H9 (cell line): Measurements from ENCODE around the gene TUBA4A. TPM values are rescaled to one million over a fixed set of nuclear protein-coding genes. Genes with fewer than 3 reads are reported as not detected.

ENCODE experiments used
- DNase-seq: peaks from one replicate; pipeline ENCODE4 v3.0.0-alpha.2; 2017
- H2AFZ ChIP-seq: one replicate; pipeline ENCODE4 v1.6.1; 2013; ENCODE audit warnings: mild to moderate bottlenecking, low read length, control low read depth, moderate library complexity
- H2AK5ac ChIP-seq: 2 replicates; pipeline ENCODE4 v1.6.1; 2013; ENCODE audit warnings: low read length, control low read depth, mixed read lengths; ENCODE audit not compliant: insufficient read length
- H2BK120ac ChIP-seq: one replicate; pipeline ENCODE4 v1.6.1; 2013; ENCODE audit warnings: low read depth, mild to moderate bottlenecking, low read length, control low read depth, inconsistent platforms; ENCODE audit not compliant: poor library complexity, severe bottlenecking
- H2BK12ac ChIP-seq: 2 replicates; pipeline ENCODE4 v1.6.1; 2013; ENCODE audit warnings: low read length, control low read depth, mixed read lengths, low read depth; ENCODE audit not compliant: insufficient read length
- H2BK15ac ChIP-seq: 2 replicates; pipeline ENCODE4 v1.6.1; 2013; ENCODE audit warnings: low read depth, low read length, control low read depth
- H2BK20ac ChIP-seq: one replicate; pipeline ENCODE4 v1.6.1; 2013; ENCODE audit warnings: low read depth, mild to moderate bottlenecking, low read length, control low read depth, inconsistent platforms; ENCODE audit not compliant: poor library complexity, severe bottlenecking
- H2BK5ac ChIP-seq: 2 replicates; pipeline ENCODE4 v1.6.1; 2013; ENCODE audit warnings: low read length, control low read depth, mixed read lengths; ENCODE audit not compliant: insufficient read length
- H3K14ac ChIP-seq: 2 replicates; pipeline ENCODE4 v1.6.1; 2013; ENCODE audit warnings: low read length, control low read depth; ENCODE audit not compliant: insufficient read depth
- H3K18ac ChIP-seq: 2 replicates; pipeline ENCODE4 v1.6.1; 2013; ENCODE audit warnings: low read depth, mild to moderate bottlenecking, mixed read lengths, low read length, control low read depth; ENCODE audit not compliant: insufficient read length
- H3K23ac ChIP-seq: 2 replicates; pipeline ENCODE4 v1.6.1; 2013; ENCODE audit warnings: low read length, control low read depth, mixed read lengths, low read depth; ENCODE audit not compliant: insufficient read length
- H3K23me2 ChIP-seq: 2 replicates; pipeline ENCODE4 v1.6.1; 2013; ENCODE audit warnings: low read depth, mild to moderate bottlenecking, mixed read lengths, low read length, control low read depth; ENCODE audit not compliant: insufficient read length, poor library complexity, severe bottlenecking
- H3K27ac ChIP-seq: 2 replicates; pipeline ENCODE4 v1.5.1; 2013; ENCODE audit warnings: low read length, control low read depth, mixed read lengths, low read depth; ENCODE audit not compliant: insufficient read length
- H3K27me3 ChIP-seq: 2 replicates; pipeline ENCODE4 v1.6.1; 2013; ENCODE audit warnings: low read length, control low read depth, inconsistent platforms; ENCODE audit not compliant: insufficient read depth
- H3K4ac ChIP-seq: 2 replicates; pipeline ENCODE4 v1.6.1; 2013; ENCODE audit warnings: low read depth, mild to moderate bottlenecking, control low read depth, inconsistent platforms, low read length, moderate library complexity
- H3K4me1 ChIP-seq: 2 replicates; pipeline ENCODE4 v1.6.1; 2013; ENCODE audit warnings: low read length, control low read depth, inconsistent platforms; ENCODE audit not compliant: insufficient read depth
- H3K4me2 ChIP-seq: 2 replicates; pipeline ENCODE4 v1.6.1; 2013; ENCODE audit warnings: low read length, control low read depth, mixed read lengths; ENCODE audit not compliant: insufficient read length, insufficient read depth
- H3K56ac ChIP-seq: 2 replicates; pipeline ENCODE4 v1.6.1; 2013; ENCODE audit warnings: low read depth, mild to moderate bottlenecking, mixed read lengths, low read length, control low read depth; ENCODE audit not compliant: insufficient read length
- H3K79me1 ChIP-seq: 2 replicates; pipeline ENCODE4 v1.6.1; 2013; ENCODE audit warnings: low read depth, mild to moderate bottlenecking, moderate library complexity, low read length, control low read depth, inconsistent platforms; ENCODE audit not compliant: insufficient read depth, poor library complexity, severe bottlenecking
- H3K79me2 ChIP-seq: 2 replicates; pipeline ENCODE4 v1.6.1; 2013; ENCODE audit warnings: low read length, control low read depth, inconsistent platforms; ENCODE audit not compliant: insufficient read depth
- H3K9ac ChIP-seq: 2 replicates; pipeline ENCODE4 v1.6.1; 2013; ENCODE audit warnings: low read length, control low read depth, mixed read lengths; ENCODE audit not compliant: insufficient read length; ENCODE audit errors: extremely low read depth
- H3K9me3 ChIP-seq: one replicate; pipeline ENCODE4 v1.6.1; 2013; ENCODE audit warnings: low read depth, low read length, inconsistent platforms; ENCODE audit not compliant: control insufficient read depth
- H3T11ph ChIP-seq: one replicate; pipeline ENCODE4 v1.6.1; 2013; ENCODE audit warnings: mild to moderate bottlenecking, low read length, control low read depth, inconsistent platforms
- H4K20me1 ChIP-seq: one replicate; pipeline ENCODE4 v1.6.1; 2013; ENCODE audit not compliant: control insufficient read depth, insufficient read length, insufficient read depth
- H4K5ac ChIP-seq: 2 replicates; pipeline ENCODE4 v1.6.1; 2013; ENCODE audit warnings: low read depth, mild to moderate bottlenecking, mixed read lengths, low read length, control low read depth; ENCODE audit not compliant: insufficient read length
- H4K8ac ChIP-seq: replicated peaks from 2 replicates; pipeline ENCODE4 v1.6.1; 2013; ENCODE audit warnings: low read length, control low read depth, mixed read lengths, low read depth; ENCODE audit not compliant: insufficient read length
- H4K91ac ChIP-seq: 2 replicates; pipeline ENCODE4 v1.6.1; 2013; ENCODE audit warnings: low read depth, mild to moderate bottlenecking, moderate library complexity, mixed read lengths, low read length, control low read depth; ENCODE audit not compliant: insufficient read length
- H3K27ac Mint-ChIP-seq, 3 experiments: 2 replicates in 2 of 3; 3 replicates in 1 of 3; pipeline ENCODE4 v1.8.0; 2020 to 2021; ENCODE audit warnings: mixed read lengths in 3 of 3, mild to moderate bottlenecking in 1 of 3, moderate library complexity in 1 of 3
- H3K27me3 Mint-ChIP-seq: 2 replicates; pipeline ENCODE4 v1.8.0; 2021; ENCODE audit warnings: low read depth, mild to moderate bottlenecking, moderate library complexity, mixed read lengths
- H3K36me3 Mint-ChIP-seq, 3 experiments: 2 replicates in 2 of 3; 3 replicates in 1 of 3; pipeline ENCODE4 v1.8.0; 2020 to 2021; ENCODE audit warnings: low read depth in 3 of 3, mixed read lengths in 3 of 3; ENCODE audit not compliant: insufficient read depth in 1 of 3
- H3K4me1 Mint-ChIP-seq, 2 experiments: 2 replicates each; pipeline ENCODE4 v1.8.0; 2020; ENCODE audit warnings: mixed read lengths in 2 of 2
- H3K4me3 Mint-ChIP-seq, 2 experiments: 2 replicates in 1 of 2; 3 replicates in 1 of 2; pipeline ENCODE4 v1.8.0; 2020 to 2021; ENCODE audit warnings: mild to moderate bottlenecking in 2 of 2, mixed read lengths in 2 of 2, moderate library complexity in 1 of 2
- H3K9me3 Mint-ChIP-seq, 2 experiments: 2 replicates in 1 of 2; 3 replicates in 1 of 2; pipeline ENCODE4 v1.8.0; 2020; ENCODE audit warnings: mild to moderate bottlenecking in 2 of 2, mixed read lengths in 2 of 2, moderate library complexity in 1 of 2
- CTCF ChIP-seq: fragments of 200-600 bp; sonication (generic); conservative IDR thresholded peaks from 3 replicates; pipeline ENCODE4 v1.8.0; 2021; ENCODE audit warnings: antibody characterized with exemption, mild to moderate bottlenecking
- WGBS: extraction: QIAGEN DNeasy Blood & Tissue Kit; methylation state at CpG from one replicate; pipeline ENCODE4 v1.1.7; 2013; ENCODE audit warnings: missing lambda C conversion rate, low lambda C conversion rate, mixed read lengths; ENCODE audit not compliant: insufficient read length; ENCODE audit errors: extremely low coverage; 5-methylcytosine and 5-hydroxymethylcytosine counted together
- long read RNA-seq: library from polyadenylated mRNA; unstranded; transcript quantifications from one replicate; pipeline ENCODE4 v2.0.0, GENCODE V29; 2020
- total RNA-seq: library from RNA; stranded (reverse); gene quantifications from 2 replicates; pipeline ENCODE4 v1.2.1, GENCODE V29; 2021

Gene TUBA4A
- total RNA-seq, result 25.5 and 27.2 TPM in 2 replicates
- long read RNA-seq, transcript TUBA4A-201 (4 exons, 2,162 nt), result major isoform, 137 of 178 reads
- long read RNA-seq, transcript TUBA4A-206 (4 exons, 648 nt), result minor isoform, 10 of 178 reads
- long read RNA-seq, transcript TUBA4A-210 (3 exons, 790 nt), result minor isoform, 5 of 178 reads
- long read RNA-seq, transcript TUBA4A-207 (4 exons, 673 nt), result minor isoform, 6 of 178 reads
- long read RNA-seq, partial matches to known transcripts, result 8 of 178 reads
- long read RNA-seq, other reads (novel, unspliced or antisense), result 10 of 178 reads

DNA sequence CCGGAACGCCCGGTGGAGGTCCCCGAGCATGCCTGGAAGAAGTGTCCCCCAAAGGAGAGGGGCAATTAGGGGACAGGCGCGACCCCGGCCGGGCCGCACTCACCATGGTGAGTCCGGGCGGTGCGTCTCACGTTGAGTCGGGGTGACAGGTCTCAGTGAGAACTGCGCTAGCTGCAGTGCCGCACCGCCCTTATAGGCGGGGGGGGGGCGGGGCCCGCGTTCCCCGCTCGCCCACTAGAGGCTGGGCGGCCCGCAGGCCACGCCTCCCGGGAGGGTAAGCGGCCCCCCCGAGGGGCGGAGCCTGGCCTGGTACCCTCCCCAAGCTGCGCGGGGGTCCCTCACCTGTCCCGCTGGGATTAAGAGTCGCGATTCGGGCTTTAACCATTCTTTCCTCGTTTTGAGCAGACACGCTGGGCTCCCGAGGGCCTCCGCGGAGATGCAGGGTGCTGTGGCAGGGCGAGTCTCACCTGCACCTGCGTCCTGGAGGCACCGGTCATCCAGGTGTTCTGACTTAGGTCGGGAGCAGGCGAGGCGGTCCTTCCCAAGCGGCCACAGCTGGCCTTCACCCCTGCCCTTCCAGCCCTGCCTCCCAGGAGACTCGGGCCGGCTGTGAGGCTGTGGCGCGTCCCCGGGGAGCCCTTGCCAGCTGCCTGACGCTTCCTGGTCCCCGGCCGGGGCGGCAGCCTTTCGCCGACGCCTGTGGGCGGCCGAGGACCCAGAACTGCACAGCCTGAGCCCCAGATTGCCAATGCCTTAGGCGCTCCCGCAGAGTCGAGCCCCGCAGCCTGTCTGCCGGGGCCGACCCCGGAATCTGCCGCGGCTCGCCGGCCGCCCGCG lies at the start of gene TUBA4A:
Gene TUBA4A (minus strand): TSS at position 166 of the 837 bp plus-strand sequence. CDS start 60 bp downstream, at position 106.
- H3K27ac ChIP-seq, result no peak within 1 kb of the TSS
- peak; percentile 91 for DNase-seq
- Mint-ChIP-seq H3K4me3 (peak within 1 kb of the TSS; percentile 69 to 88), H3K27me3 (peaks cover 77% of the 10 kb centered on the region), H3K4me1 (peaks cover 26 to 32% of the 10 kb centered on the region in 2 experiments), H3K9me3 (peaks cover 0 to 2% of the 10 kb centered on the region in 2 experiments; a peak in 3 of 5 replicates), H3K36me3 (peaks cover 9 to 18% (median 11%) of the 10 kb centered on the region in 3 experiments; a peak in 5 of 7 replicates), H3K27ac (no peak within 1 kb of the TSS)
- H3K79me2 ChIP-seq, result no peaks in the 10 kb centered on the region
- H3K79me1 ChIP-seq, result no peaks in the 10 kb centered on the region
- no peak within 1 kb of the TSS for H4K8ac ChIP-seq
- peaks cover 22% of the 10 kb centered on the region for H3K23me2 ChIP-seq
- H4K91ac ChIP-seq, result no peak within 1 kb of the TSS
- H4K5ac ChIP-seq, result no peak within 1 kb of the TSS
- peaks cover 3% of the 10 kb centered on the region; the same call in 1 of the 2 replicates for H3K4me1 ChIP-seq
- 0 out of 2 replicates have a peak within 1 kb of the TSS, but pooled peaks have one; percentile 42 for H3K14ac ChIP-seq
- no peak within 1 kb of the TSS for H2BK120ac ChIP-seq
- H2BK5ac ChIP-seq, result no peak within 1 kb of the TSS
- no peak within 1 kb of the TSS for H2BK12ac ChIP-seq
- no peaks in the 10 kb centered on the region for H3K9me3 ChIP-seq
- no peak within 1 kb of the TSS for H2AK5ac ChIP-seq
- H3K18ac ChIP-seq, result peak within 1 kb of the TSS; percentile 39
- H3K4ac ChIP-seq, result no peak within 1 kb of the TSS
- peaks cover 21% of the 10 kb centered on the region for H3K27me3 ChIP-seq
- no peak within 1 kb of the TSS for H3T11ph ChIP-seq
- H4K20me1 ChIP-seq, result no peaks in the 10 kb centered on the region
- H3K4me2 ChIP-seq, result peak within 1 kb of the TSS; percentile 72
- no peak within 1 kb of the TSS for H3K9ac ChIP-seq
- H3K56ac ChIP-seq, result no peak within 1 kb of the TSS
- no peak within 1 kb of the TSS for H2BK15ac ChIP-seq
- H3K23ac ChIP-seq, result no peak within 1 kb of the TSS
- TF ChIP-seq CTCF, result 0 out of 3 replicates have a peak, but pooled peaks have one; percentile 12
- no peak within 1 kb of the TSS for H2BK20ac ChIP-seq
- WGBS, result no CpG with 5 or more reads among the region's 76 CpGs
- no peak within 1 kb of the TSS for H2AFZ ChIP-seq
